HG02840 (cell line): ENCODE results near the gene GUCY1B1.

Experiments used
- ATAC-seq: cut with Tn5 transposase; IDR thresholded peaks from one replicate; pipeline ENCODE4 v1.9.1; 2021; ENCODE audit warnings: mild to moderate bottlenecking, moderate library complexity, moderate number of reproducible peaks; ENCODE audit not compliant: unreplicated experiment, low FRiP score

The GUCY1B1 gene

DNA sequence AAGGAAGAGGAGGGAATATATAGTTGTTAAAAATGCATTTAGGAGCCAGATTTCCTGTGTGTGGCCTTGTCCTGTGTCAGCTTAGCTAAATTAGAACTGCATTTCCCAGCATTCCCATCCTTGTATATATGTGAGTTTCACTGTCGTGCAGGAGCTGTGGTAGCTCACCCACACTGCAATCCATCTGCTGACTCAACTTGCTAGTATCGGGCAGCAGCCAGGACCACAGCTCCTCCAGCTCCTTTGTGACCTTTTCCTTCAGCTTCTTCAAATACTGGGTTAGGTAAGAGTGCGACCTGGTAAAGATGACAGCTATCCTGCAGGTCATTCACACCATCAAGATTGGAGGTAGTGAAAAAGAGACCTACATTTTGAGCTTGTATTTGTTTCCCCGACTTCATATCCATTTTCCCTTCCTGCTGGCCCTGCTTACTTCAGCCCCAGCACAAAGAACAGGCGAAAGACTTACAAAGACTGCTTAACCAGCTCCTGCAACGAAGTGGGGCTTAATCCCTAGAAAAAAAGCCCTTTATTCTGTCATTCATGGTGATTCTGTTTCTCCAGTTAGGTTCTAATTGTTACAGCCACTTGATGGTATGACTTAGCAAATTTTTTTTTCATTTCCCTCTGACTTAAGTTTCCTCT is 95.9 kb downstream of the GUCY1B1 start:
- ATAC-seq = no peak

DNA sequence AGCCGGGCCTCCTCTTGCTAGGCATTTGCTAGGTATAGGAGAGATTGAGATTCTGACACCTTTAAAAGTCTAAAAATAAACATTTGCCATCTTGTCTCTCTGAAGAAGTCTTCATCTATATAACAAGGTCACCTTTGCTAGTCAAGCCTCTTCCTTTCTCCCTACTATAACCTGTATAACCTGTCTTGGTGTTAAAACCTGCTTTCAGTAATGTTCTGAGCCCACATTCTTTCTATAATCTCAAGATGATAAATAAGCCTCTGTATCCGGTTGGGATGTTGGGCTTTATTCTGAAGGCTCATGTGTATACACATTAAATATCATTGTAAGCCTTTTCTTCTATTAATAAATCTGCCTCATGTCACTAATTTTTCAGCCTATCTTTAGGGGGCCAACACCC is 97.1 kb downstream of the GUCY1B1 start:
- ATAC-seq = no peak
